A673 (cell line): ENCODE measurements around the gene HIBCH. TPM values are rescaled to one million over a fixed set of nuclear protein-coding genes. Genes with fewer than 3 reads are reported as not detected.

Experiments
- BruUV-seq: library from RNA; stranded (reverse); fragments of 400-500 nt; replicated peaks from 2 replicates; lab custom pipeline; 2021; lab: Mats Ljungman, UMichigan
- CTCF ChIA-PET: fragments of 300-600 bp; sonication (Branson Sonifier 250); formaldehyde crosslinking; loops from one replicate; lab custom pipeline; 2022; ENCODE audit warnings: antibody characterized with exemption; lab: Charles Lee
- POLR2A ChIA-PET: fragments of 300-600 bp; sonication (Branson Sonifier 250); formaldehyde crosslinking; loops from one replicate; lab custom pipeline; 2022; ENCODE audit warnings: antibody characterized with exemption; ENCODE audit not compliant: low non-redundant PET; lab: Charles Lee
- DNase-seq: peaks from one replicate; pipeline ENCODE4 v3.0.0-alpha.2; 2015; ENCODE audit warnings: low spot score
- H3K27ac ChIP-seq: fragments of 200-600 bp; sonication (generic); 2 replicates; pipeline ENCODE4 v1.5.1; 2016; ENCODE audit warnings: mixed run types, low read depth, mild to moderate bottlenecking, mixed read lengths, antibody characterized with exemption, low read length; ENCODE audit not compliant: poor library complexity, severe bottlenecking
- H3K27me3 ChIP-seq: fragments of 200-600 bp; sonication (generic); replicated peaks from 2 replicates; pipeline ENCODE4 v1.6.1; 2017; ENCODE audit warnings: mixed run types, low read depth, mild to moderate bottlenecking, mixed read lengths, antibody characterized with exemption, low read length; ENCODE audit not compliant: insufficient read depth, poor library complexity
- H3K36me3 ChIP-seq: fragments of 200-600 bp; sonication (generic); 2 replicates; pipeline ENCODE4 v1.6.1; 2016; ENCODE audit warnings: mixed run types, mild to moderate bottlenecking, mixed read lengths, antibody characterized with exemption, low read length; ENCODE audit not compliant: insufficient read depth, poor library complexity, severe bottlenecking
- H3K4me1 ChIP-seq: fragments of 200-600 bp; sonication (generic); 2 replicates; pipeline ENCODE4 v1.6.1; 2017; ENCODE audit warnings: mixed run types, mild to moderate bottlenecking, mixed read lengths, antibody characterized with exemption, low read length; ENCODE audit not compliant: insufficient read depth, poor library complexity, severe bottlenecking
- H3K4me3 ChIP-seq: fragments of 200-600 bp; sonication (generic); 2 replicates; pipeline ENCODE4 v1.5.1; 2016; ENCODE audit warnings: low read depth, mixed run types, mild to moderate bottlenecking, mixed read lengths, low read length; ENCODE audit not compliant: poor library complexity, severe bottlenecking
- H3K9me3 ChIP-seq: fragments of 200-600 bp; sonication (generic); 2 replicates; pipeline ENCODE4 v1.6.1; 2016; ENCODE audit warnings: mixed run types, low read depth, mild to moderate bottlenecking, mixed read lengths, antibody characterized with exemption, low read length; ENCODE audit not compliant: poor library complexity, severe bottlenecking
- CTCF ChIP-seq: fragments of 300-800, 200-600 bp; sonication (generic); conservative IDR thresholded peaks from 2 replicates; pipeline ENCODE4 v1.5.1; 2017; ENCODE audit warnings: low read depth, mild to moderate bottlenecking, antibody characterized with exemption, low read length, moderate library complexity, mixed read lengths
- EZH2 ChIP-seq: fragments of 200-600 bp; sonication (generic); IDR thresholded peaks from 2 replicates; pipeline ENCODE4 v1.6.1; 2017; ENCODE audit warnings: borderline replicate concordance, low read depth, mild to moderate bottlenecking, mixed read lengths, antibody characterized with exemption, low read length; ENCODE audit not compliant: poor library complexity, severe bottlenecking
- intact Hi-C: fragments of 100-400 bp; cut with micrococcal nuclease; formaldehyde crosslinking; loops from one replicate; pipeline ENCODE4 v1.10.0; 2022; ENCODE audit not compliant: unreplicated experiment
- total RNA-seq: library from RNA; stranded (reverse); gene quantifications from 2 replicates; pipeline ENCODE4 v1.2.3, GENCODE V29; 2021

Gene HIBCH
- total RNA-seq, 1 experiment from 2014 or later = 43.3 TPM

DNA sequence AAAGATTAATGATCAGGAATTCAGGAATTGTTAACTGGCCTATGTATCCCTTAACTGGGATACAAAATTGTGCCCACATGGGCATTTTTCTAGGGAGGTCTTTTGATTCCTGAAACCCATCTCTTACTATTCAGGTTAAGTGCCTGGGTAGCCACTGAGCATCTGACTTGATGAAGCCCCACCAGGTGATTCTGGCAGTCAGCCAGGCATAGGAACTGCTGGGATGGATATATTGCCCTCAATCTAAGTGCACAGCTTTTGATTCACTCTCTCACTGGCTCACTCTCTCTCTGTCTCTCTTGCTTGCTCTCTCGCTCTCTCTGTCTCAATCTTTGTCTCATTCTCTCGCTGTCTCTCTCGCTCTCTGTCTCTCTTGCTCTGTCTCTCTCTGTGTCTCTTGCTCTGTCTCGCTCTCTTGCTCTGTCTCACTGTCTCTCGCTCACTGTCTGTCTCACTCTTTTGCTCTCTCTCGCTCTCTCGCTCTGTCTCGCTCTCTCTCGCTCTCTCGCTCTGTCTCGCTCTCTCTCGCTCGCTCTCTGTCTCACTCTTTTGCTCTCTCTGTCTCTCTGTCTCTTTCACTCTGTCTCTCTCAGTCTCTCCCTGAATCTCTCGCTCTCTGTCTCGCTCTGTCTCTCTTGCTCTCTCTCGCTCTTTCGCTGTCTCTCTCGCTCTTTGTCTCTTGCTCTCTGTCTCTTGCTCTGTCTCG lies 46.0 kb upstream of the HIBCH start:
- TF ChIP-seq CTCF (no peak), EZH2 (no peak)
- intact Hi-C loops = loop anchor here (10.0 kb wide), 1 partner anchor 381 kb away; no protein-coding TSS in a partner anchor
- H3K27ac ChIP-seq = no peak overlapping the region
- no peak for DNase-seq
- no peaks in the 10 kb centered on the region for H3K9me3 ChIP-seq
- CTCF ChIA-PET = no interaction called here
- H3K27me3 ChIP-seq = no peaks in the 10 kb centered on the region
- no TSS peak for BruUV-seq
- no peaks in the 10 kb centered on the region for H3K4me1 ChIP-seq
- POLR2A ChIA-PET = no interaction called here
- no peaks in the 10 kb centered on the region for H3K36me3 ChIP-seq
- no peak overlapping the region for H3K4me3 ChIP-seq

GRCh38 chr2:190362894-190363293 lies 43.3 kb upstream of the HIBCH start:
- DNase-seq = no peak
- ChIA-PET CTCF (no interaction called here), POLR2A (no interaction called here)
- intact Hi-C loops = loop anchor here (10.0 kb wide), 1 partner anchor 378 kb away; no protein-coding TSS in a partner anchor
- Histone ChIP-seq H3K27ac (no peak overlapping the region), H3K27me3 (no peaks in the 10 kb centered on the region), H3K4me1 (no peaks in the 10 kb centered on the region), H3K36me3 (no peaks in the 10 kb centered on the region), H3K9me3 (no peaks in the 10 kb centered on the region), H3K4me3 (no peak overlapping the region)
- TF ChIP-seq EZH2 (no peak), CTCF (no peak)
- BruUV-seq = no TSS peak

- H3K9me3 ChIP-seq = no peaks in the 10 kb centered on the region
- intact Hi-C loops = loop anchor here (10.0 kb wide), 1 partner anchor 377 kb away; no protein-coding TSS in a partner anchor
- no peaks in the 10 kb centered on the region for H3K4me1 ChIP-seq
- H3K36me3 ChIP-seq = no peaks in the 10 kb centered on the region
- no peaks in the 10 kb centered on the region for H3K27me3 ChIP-seq
- ChIA-PET CTCF (no interaction called here), POLR2A (no interaction called here)
- no peak for TF ChIP-seq EZH2
- no peak for TF ChIP-seq CTCF
- no peak overlapping the region for H3K4me3 ChIP-seq
- DNase-seq = no peak
- no TSS peak for BruUV-seq
- no peak overlapping the region for H3K27ac ChIP-seq
These were observed 41.9 kb upstream of the HIBCH start for GRCh38 chr2:190361572-190361971.
